Glutamatergic neuron (in vitro differentiated cells): Measurements from ENCODE around the gene HSPB9. TPM values are rescaled to one million over a fixed set of nuclear protein-coding genes. Genes with fewer than 3 reads are reported as not detected.

Source experiments
- DNase-seq: peaks from one replicate; pipeline ENCODE4 v3.0.0; 2022
- H3K27ac Mint-ChIP-seq: one replicate; pipeline ENCODE4 v1.8.0; 2020; ENCODE audit warnings: mild to moderate bottlenecking, mixed read lengths, inconsistent platforms; ENCODE audit not compliant: unreplicated experiment
- H3K27me3 Mint-ChIP-seq: one replicate; pipeline ENCODE4 v1.8.0; 2020; ENCODE audit warnings: mild to moderate bottlenecking, moderate library complexity, mixed read lengths, inconsistent platforms; ENCODE audit not compliant: unreplicated experiment
- H3K36me3 Mint-ChIP-seq: one replicate; pipeline ENCODE4 v1.8.0; 2020; ENCODE audit warnings: mild to moderate bottlenecking, mixed read lengths, inconsistent platforms; ENCODE audit not compliant: unreplicated experiment
- H3K4me1 Mint-ChIP-seq: one replicate; pipeline ENCODE4 v1.8.0; 2020; ENCODE audit warnings: mild to moderate bottlenecking, low read depth, mixed read lengths, inconsistent platforms; ENCODE audit not compliant: unreplicated experiment
- H3K4me3 Mint-ChIP-seq: one replicate; pipeline ENCODE4 v1.8.0; 2020; ENCODE audit warnings: mild to moderate bottlenecking, mixed read lengths, inconsistent platforms; ENCODE audit not compliant: unreplicated experiment
- H3K9me3 Mint-ChIP-seq: one replicate; pipeline ENCODE4 v1.8.0; 2020; ENCODE audit warnings: mild to moderate bottlenecking, moderate library complexity, mixed read lengths, inconsistent platforms; ENCODE audit not compliant: unreplicated experiment
- CTCF ChIP-seq: fragments of 200-600 bp; sonication (generic); IDR thresholded peaks from one replicate; pipeline ENCODE4 v1.5.0; 2021; ENCODE audit not compliant: partially characterized antibody, unreplicated experiment
- total RNA-seq: library from RNA; stranded (reverse); fragmentation: NEBNext Ultra II Directional; extraction: Animal tissue kit (Norgen Biotek cat#: 25700); gene quantifications from one replicate; pipeline ENCODE4 v1.2.1, GENCODE V29; 2021; ENCODE audit not compliant: unreplicated experiment

The HSPB9 gene
- total RNA-seq, 1 donor from 2014 or later: 0.44 TPM

GRCh38 chr17:42132941-42133340 lies 10.3 kb downstream of the HSPB9 start:
- Mint-ChIP-seq H3K9me3 (no peaks in the 10 kb centered on the region), H3K27ac (no peak overlapping the region), H3K27me3 (peaks cover 2% of the 10 kb centered on the region), H3K36me3 (peaks cover 4% of the 10 kb centered on the region), H3K4me3 (no peak overlapping the region), H3K4me1 (peaks cover 24% of the 10 kb centered on the region)
- no peak for DNase-seq
- no peak for TF ChIP-seq CTCF

GRCh38 chr17:42133461-42134041 lies 10.9 kb downstream of the HSPB9 start:
- H3K27ac Mint-ChIP-seq: no peak overlapping the region
- DNase-seq: no peak
- H3K4me3 Mint-ChIP-seq: no peak overlapping the region
- peaks cover 2% of the 10 kb centered on the region for H3K27me3 Mint-ChIP-seq
- H3K9me3 Mint-ChIP-seq: no peaks in the 10 kb centered on the region
- H3K36me3 Mint-ChIP-seq: peaks cover 4% of the 10 kb centered on the region
- peaks cover 26% of the 10 kb centered on the region for H3K4me1 Mint-ChIP-seq
- no peak for TF ChIP-seq CTCF

- no peak overlapping the region for H3K4me3 Mint-ChIP-seq
- DNase-seq: no peak
- peaks cover 4% of the 10 kb centered on the region for H3K36me3 Mint-ChIP-seq
- no peak for TF ChIP-seq CTCF
- peaks cover 2% of the 10 kb centered on the region for H3K27me3 Mint-ChIP-seq
- no peak overlapping the region for H3K27ac Mint-ChIP-seq
- H3K9me3 Mint-ChIP-seq: no peaks in the 10 kb centered on the region
- peaks cover 35% of the 10 kb centered on the region for H3K4me1 Mint-ChIP-seq
Measured at GRCh38 chr17:42135151-42135550, 12.5 kb downstream of the HSPB9 start.

GRCh38 chr17:42135664-42136653 lies 13.4 kb downstream of the HSPB9 start:
- Mint-ChIP-seq H3K27me3 (peaks cover 2% of the 10 kb centered on the region), H3K9me3 (no peaks in the 10 kb centered on the region), H3K4me3 (no peak overlapping the region), H3K4me1 (peaks cover 32% of the 10 kb centered on the region), H3K27ac (no peak overlapping the region), H3K36me3 (peaks cover 4% of the 10 kb centered on the region)
- DNase-seq: no peak
- no peak for TF ChIP-seq CTCF

- Mint-ChIP-seq H3K4me3 (no peak overlapping the region), H3K9me3 (no peaks in the 10 kb centered on the region), H3K4me1 (peaks cover 31% of the 10 kb centered on the region), H3K36me3 (no peaks in the 10 kb centered on the region), H3K27ac (no peak overlapping the region), H3K27me3 (peaks cover 2% of the 10 kb centered on the region)
- no peak for DNase-seq
- TF ChIP-seq CTCF: no peak
Measured at GRCh38 chr17:42136654-42137051, 14.0 kb downstream of the HSPB9 start.
